GM12878 (cell line): ENCODE data around the gene IL1RL2. TPM values are rescaled to one million over a fixed set of nuclear protein-coding genes. Genes with fewer than 3 reads are reported as not detected.

ENCODE experiments used
- ATAC-seq: fragments of 200-7000 bp; cut with Tn5 transposase; 3 replicates; pipeline ENCODE4 v1.9.1; 2020; ENCODE audit warnings: mild to moderate bottlenecking, moderate library complexity
- BruUV-seq: library from RNA; stranded (reverse); fragments of 400-500 nt; replicated peaks from 2 replicates; lab custom pipeline; 2021; lab: Mats Ljungman, UMichigan
- CTCF ChIA-PET: fragments of 300-600 bp; sonication (Branson Sonifier 250); formaldehyde crosslinking; extraction: SDS; loops from one replicate; lab custom pipeline; 2021; ENCODE audit warnings: inconsistent platforms; lab: Yijun Ruan, JAX
- POLR2A ChIA-PET: fragments of 350-600 bp; formaldehyde crosslinking; extraction: SDS; loops from one replicate; lab custom pipeline; 2021; ENCODE audit warnings: inconsistent platforms; lab: Charles Lee
- RAD21 ChIA-PET: fragments of 300-600 bp; sonication (Branson Sonifier 250); formaldehyde crosslinking; loops from one replicate; lab custom pipeline; 2023; ENCODE audit warnings: antibody characterized with exemption; ENCODE audit not compliant: unreplicated experiment; lab: Charles Lee
- SMC1A ChIA-PET: fragments of 300-600 bp; sonication (Branson Sonifier 250); formaldehyde crosslinking; loops from one replicate; lab custom pipeline; 2023; ENCODE audit not compliant: unreplicated experiment, uncharacterized antibody; lab: Charles Lee
- DNase-seq: peaks from one replicate; pipeline ENCODE4 v3.0.0-alpha.2; 2011; ENCODE audit warnings: low read depth, low spot score
- FAIRE-seq: peaks from 3 replicates; lab custom pipeline; 2011; peaks lifted over from hg19 to GRCh38; lab: Jason Lieb, UNC
- H2AFZ ChIP-seq: 2 replicates; pipeline ENCODE4 v1.6.0; 2011; ENCODE audit warnings: low read depth, low read length, control low read depth; ENCODE audit not compliant: control insufficient read depth
- H3K27ac ChIP-seq: 2 replicates; pipeline ENCODE4 v1.5.1; 2011; ENCODE audit warnings: control low read depth; ENCODE audit not compliant: control insufficient read depth, insufficient read depth
- H3K27me3 ChIP-seq, 2 experiments: replicated peaks in 1 of 2; 2 replicates each; pipeline versions ENCODE4 v1.6.0 to v1.6.1; 2011; ENCODE audit warnings: low read length in 1 of 2; ENCODE audit not compliant: control insufficient read depth in 2 of 2, insufficient read depth in 2 of 2
- H3K36me3 ChIP-seq, 2 experiments: 2 replicates each; pipeline ENCODE4 v1.5.1; 2011; ENCODE audit warnings: low read length in 1 of 2; ENCODE audit not compliant: control insufficient read depth in 2 of 2, insufficient read depth in 2 of 2
- H3K4me1 ChIP-seq: 2 replicates; pipeline ENCODE4 v1.6.1; 2011; ENCODE audit warnings: mild to moderate bottlenecking, low read length, moderate library complexity, mixed read lengths; ENCODE audit not compliant: control insufficient read depth, insufficient read depth
- H3K4me2 ChIP-seq: 2 replicates; pipeline ENCODE4 v1.6.0; 2011; ENCODE audit warnings: control low read depth; ENCODE audit not compliant: control insufficient read depth, insufficient read depth
- H3K4me3 ChIP-seq: fragments of 200-600 bp; sonication (generic); 2 replicates; pipeline ENCODE4 v1.5.1; 2016
- H3K79me2 ChIP-seq: 2 replicates; pipeline ENCODE4 v1.6.0; 2011; ENCODE audit warnings: low read length; ENCODE audit not compliant: control insufficient read depth, insufficient read depth
- H3K9ac ChIP-seq: 2 replicates; pipeline ENCODE4 v1.8.0; 2011; ENCODE audit warnings: low read length, control low read depth, mixed read lengths; ENCODE audit not compliant: control insufficient read depth, insufficient read depth
- H3K9me3 ChIP-seq: replicated peaks from 3 replicates; pipeline ENCODE4 v1.5.1; 2011; ENCODE audit warnings: mild to moderate bottlenecking, low read length; ENCODE audit not compliant: control insufficient read depth, insufficient read depth
- H4K20me1 ChIP-seq: 2 replicates; pipeline ENCODE4 v1.6.0; 2011; ENCODE audit not compliant: control insufficient read depth, insufficient read depth
- BCL11A ChIP-seq: IDR thresholded peaks from 2 replicates; pipeline ENCODE4 v1.6.1; 2011; ENCODE audit warnings: low read depth, low read length
- CREM ChIP-seq: IDR thresholded peaks from 2 replicates; pipeline ENCODE4 v1.6.1; 2014; ENCODE audit warnings: antibody characterized with exemption, low read depth
- CTCF ChIP-seq, 3 experiments: IDR thresholded peaks in 2 of 3; conservative IDR thresholded peaks in 1 of 3; 2 replicates each; pipeline ENCODE4 v1.5.1; 2011; ENCODE audit warnings: low read depth in 3 of 3, low read length in 3 of 3, mild to moderate bottlenecking in 3 of 3, control low read depth in 2 of 3, moderate library complexity in 2 of 3, inconsistent platforms in 1 of 3, mixed read lengths in 1 of 3; ENCODE audit not compliant: control insufficient read depth in 2 of 3, insufficient read depth in 1 of 3; ENCODE audit errors: extremely low read depth in 1 of 3
- ESRRA ChIP-seq: IDR thresholded peaks from 2 replicates; pipeline ENCODE4 v1.6.1; 2012; ENCODE audit warnings: mild to moderate bottlenecking, low read length, improper control_type of control experiment
- MTA2 ChIP-seq: fragments of 450-650 bp; IDR thresholded peaks from 2 replicates; pipeline ENCODE4 v1.6.1; 2016; ENCODE audit warnings: low read depth, mild to moderate bottlenecking, moderate library complexity
- MTA3 ChIP-seq: IDR thresholded peaks from 2 replicates; pipeline ENCODE4 v1.6.1; 2012; ENCODE audit warnings: low read length, inconsistent platforms, borderline replicate concordance
- NRF1 ChIP-seq: conservative IDR thresholded peaks from 2 replicates; pipeline ENCODE4 v1.6.1; 2011; ENCODE audit warnings: mild to moderate bottlenecking, low read depth, low read length, improper control_type of control experiment
- PML ChIP-seq: IDR thresholded peaks from 2 replicates; pipeline ENCODE4 v1.6.1; 2012; ENCODE audit warnings: low read length, inconsistent platforms
- POLR2AphosphoS5 ChIP-seq: IDR thresholded peaks from 2 replicates; pipeline ENCODE4 v1.6.1; 2011; ENCODE audit warnings: mild to moderate bottlenecking, low read length, inconsistent platforms
- RFX5 ChIP-seq: IDR thresholded peaks from 2 replicates; pipeline ENCODE4 v1.6.1; 2011; ENCODE audit warnings: low read depth, low read length, improper control_type of control experiment
- SREBF1 ChIP-seq: IDR thresholded peaks from 2 replicates; pipeline ENCODE4 v1.6.1; 2012; ENCODE audit warnings: mild to moderate bottlenecking, low read length
- SRF ChIP-seq, 2 experiments: IDR thresholded peaks; 2 replicates each; pipeline ENCODE4 v1.6.1; 2011; ENCODE audit warnings: low read depth in 2 of 2, low read length in 2 of 2, mild to moderate bottlenecking in 1 of 2, moderate library complexity in 1 of 2
- SUPT20H ChIP-seq: IDR thresholded peaks from 2 replicates; pipeline ENCODE4 v1.6.1; 2011; ENCODE audit warnings: low read depth, mild to moderate bottlenecking, low read length, moderate library complexity, borderline replicate concordance; ENCODE audit not compliant: control insufficient read depth
- TAF1 ChIP-seq: IDR thresholded peaks from 2 replicates; pipeline ENCODE4 v1.6.1; 2011; ENCODE audit warnings: mild to moderate bottlenecking, low read depth, low read length, borderline replicate concordance
- ZBTB11 ChIP-seq: fragments of 450-650 bp; formaldehyde crosslinking; IDR thresholded peaks from 2 replicates; pipeline ENCODE4 v1.5.0; 2022; ENCODE audit warnings: mild to moderate bottlenecking, missing genetic modification characterization
- ZBTB40 ChIP-seq: fragments of 450-650 bp; IDR thresholded peaks from 2 replicates; pipeline ENCODE4 v1.6.1; 2016; ENCODE audit warnings: mild to moderate bottlenecking, moderate library complexity, borderline replicate concordance
- WGBS: methylation state at CpG from one replicate; pipeline ENCODE4 v1.1.6; 2016; ENCODE audit warnings: low lambda C conversion rate; ENCODE audit not compliant: insufficient replicate concordance, insufficient coverage; ENCODE audit errors: missing lambda C conversion rate; 5-methylcytosine and 5-hydroxymethylcytosine counted together
- in situ Hi-C: fragments of 300-500 bp; cut with MboI; formaldehyde crosslinking; loops from 9 replicates; pipeline ENCODE4 v1.14.3; 2018; ENCODE audit warnings: mixed read lengths
- intact Hi-C: fragments of 100-400 bp; cut with micrococcal nuclease; formaldehyde crosslinking; loops from one replicate; pipeline ENCODE4 v1.14.2; 2022; ENCODE audit not compliant: unreplicated experiment
- polyA plus RNA-seq, 11 experiments: library from polyadenylated mRNA; depleted of rRNA in 4 of 11; unstranded in 6 of 11; stranded (reverse) in 5 of 11; fragments of >200 nt; fragmentation: Nextera tagmentation in 4 of 11; fragmentation: Illumina TruSeq in 1 of 11; extraction: Ambion mirVana in 4 of 11; extraction: Trizol in 1 of 11; gene quantifications; 1 replicate in 1 of 11; 2 replicates in 10 of 11; pipeline versions ENCODE4 v1.2.1 to v1.2.3, GENCODE V29; 2011 to 2016; ENCODE audit warnings: inconsistent platforms in 2 of 11, missing spikeins in 2 of 11, low read depth in 1 of 11
- total RNA-seq, 4 experiments: library from RNA; depleted of rRNA in 3 of 4; stranded (reverse); fragments of >200 nt in 3 of 4; fragmentation: Illumina TruSeq in 1 of 4; extraction: Trizol in 1 of 4; gene quantifications; 2 replicates each; pipeline versions ENCODE4 v1.2.1 to v1.2.3, GENCODE V29; 2013 to 2021

Gene IL1RL2
- total and polyA plus RNA-seq, 10 of the 15 experiments (the other 5 are each of a cell fraction or from before 2014, with no cell fraction given): not detected

- FAIRE-seq (no peak), DNase-seq (no peak), ATAC-seq (no peak)
- Histone ChIP-seq H3K79me2 (no peaks in the 10 kb centered on the region), H3K9ac (no peak overlapping the region), H3K4me1 (peaks cover 13% of the 10 kb centered on the region; the same call in 1 of the 2 replicates), H4K20me1 (no peaks in the 10 kb centered on the region), H3K4me3 (no peak overlapping the region), H2AFZ (no peak overlapping the region), H3K27ac (no peak overlapping the region), H3K9me3 (no peaks in the 10 kb centered on the region; the same call in 1 of the 3 replicates), H3K27me3 (no peaks in the 10 kb centered on the region), H3K4me2 (no peak overlapping the region), H3K36me3 (no peaks in the 10 kb centered on the region)
- 35% methylated on average over 5 of the region's 5 CpGs for WGBS
- ChIA-PET POLR2A (no interaction called here), SMC1A (interaction anchor here (0.9 to 9.8 kb wide), 8 partner anchors 135 to 352 kb away, joined by 3 to 157 read pairs (median 5); no protein-coding TSS in a partner anchor), RAD21 (interaction anchor here (1.2 to 5.9 kb wide), 5 partner anchors 132 to 352 kb away, joined by 4 to 109 read pairs (median 4); no protein-coding TSS in a partner anchor), CTCF (interaction anchor here (0.6 to 13.1 kb wide), 10 partner anchors 17 to 352 kb away, joined by 3 to 370 read pairs (median 4); no protein-coding TSS in a partner anchor)
- in situ Hi-C loops: loop anchor here (5.0 kb wide), 1 partner anchor 214 kb away; no protein-coding TSS in a partner anchor
- BruUV-seq: no TSS peak
- intact Hi-C loops: loop anchor here (5.0 kb wide), 1 partner anchor 334 kb away; no protein-coding TSS in a partner anchor
- no peak for TF ChIP-seq ZBTB11
- TF ChIP-seq RFX5: no peak
- TF ChIP-seq ESRRA: no peak
- no peak for TF ChIP-seq MTA3
- no peak for TF ChIP-seq TAF1
- no peak for TF ChIP-seq SRF (IDR thresholded peaks at IDR 0.05; ENCODE audit: low read depth in 2 of 2, low read length in 2 of 2)
- no peak for TF ChIP-seq SUPT20H
- no peak for TF ChIP-seq PML
- TF ChIP-seq ZBTB40: no peak
- no peak for TF ChIP-seq POLR2AphosphoS5
- no peak for TF ChIP-seq CTCF (IDR thresholded peaks at IDR 0.05 in 2 of 3, conservative IDR thresholded peaks at IDR 0.05 in 1 of 3; ENCODE audit: control insufficient read depth in 2 of 3, extremely low read depth in 1 of 3, insufficient read depth in 1 of 3, low read depth in 3 of 3, low read length in 3 of 3)
- TF ChIP-seq CREM: no peak
- TF ChIP-seq BCL11A: no peak
- no peak for TF ChIP-seq SREBF1
- TF ChIP-seq MTA2: no peak
- no peak for TF ChIP-seq NRF1
These were observed 49.3 kb downstream of the IL1RL2 start for GRCh38 chr2:102236132-102236531.
